Measurements from ENCODE around the gene INTS12. TPM values are rescaled to one million over a fixed set of nuclear protein-coding genes. Genes with fewer than 3 reads are reported as not detected.
"Not testable (repeated sequence)": the region's sequence is repeated elsewhere in the genome, so short reads cannot be mapped to it uniquely, and the experiment has no call there.

INTS12 gene
- polyA plus RNA-seq (2013, experiment 1 of 2) = 12.5 TPM
- polyA plus RNA-seq (2013, experiment 2 of 2) = 19.3 TPM

GRCh38 chr4:105708181-105709080, at the start of gene INTS12, which contains the start of gene GSTCD:
Gene INTS12, minus strand, starts transcription at chr4:105708689. Its CDS starts 8,684 bp downstream, at chr4:105700005.
Gene GSTCD, plus strand, starts transcription at chr4:105708784. Its CDS starts 8,830 bp downstream, at chr4:105717614.
- H3K27ac ChIP-seq (ENCODE audit: low read depth, low read length) = peak within 1 kb of the TSS; percentile 89
- under 1% methylated on average over 63 of the region's 63 CpGs for WGBS

GRCh38 chr4:105755375-105755774, 46.9 kb upstream of the INTS12 start:
- Histone ChIP-seq H3K4me1 (ENCODE audit: insufficient read depth, low read length) (no peaks in the 10 kb centered on the region), H3K27me3 (ENCODE audit: insufficient read depth, low read length) (no peaks in the 10 kb centered on the region), H3K4me3 (ENCODE audit: low read length) (no peak overlapping the region), H3K36me3 (ENCODE audit: insufficient read depth, low read length) (no peaks in the 10 kb centered on the region), H3K27ac (ENCODE audit: low read depth, low read length) (no peak overlapping the region), H3K9ac (ENCODE audit: low read depth, low read length) (no peak overlapping the region), H3K9me3 (ENCODE audit: insufficient read depth, low read depth, low read length) (no peaks in the 10 kb centered on the region)

More at GRCh38 chr4:105708181-105709080, at the start of gene INTS12, which contains the start of gene GSTCD:
- Histone ChIP-seq H3K4me3 (ENCODE audit: low read length) (peak within 1 kb of the TSS; percentile 99), H3K4me1 (ENCODE audit: insufficient read depth, low read length) (peaks cover 18% of the 10 kb centered on the region), H3K27me3 (ENCODE audit: insufficient read depth, low read length) (no peaks in the 10 kb centered on the region), H3K9ac (ENCODE audit: low read depth, low read length) (peak within 1 kb of the TSS; percentile 93), H3K36me3 (ENCODE audit: insufficient read depth, low read length) (no peaks in the 10 kb centered on the region), H3K9me3 (ENCODE audit: insufficient read depth, low read depth, low read length) (no peaks in the 10 kb centered on the region)

GRCh38 chr4:105753361-105753760, 44.9 kb upstream of the INTS12 start:
- no CpG with 5 or more reads among the region's 1 CpG for WGBS
- Histone ChIP-seq H3K9ac (ENCODE audit: low read depth, low read length) (no peak overlapping the region), H3K4me1 (ENCODE audit: insufficient read depth, low read length) (no peaks in the 10 kb centered on the region), H3K9me3 (ENCODE audit: insufficient read depth, low read depth, low read length) (no peaks in the 10 kb centered on the region), H3K27me3 (ENCODE audit: insufficient read depth, low read length) (no peaks in the 10 kb centered on the region), H3K27ac (ENCODE audit: low read depth, low read length) (no peak overlapping the region), H3K4me3 (ENCODE audit: low read length) (no peak overlapping the region), H3K36me3 (ENCODE audit: insufficient read depth, low read length) (no peaks in the 10 kb centered on the region)

GRCh38 chr4:105751718-105752299, 43.3 kb upstream of the INTS12 start:
- H3K27ac ChIP-seq (ENCODE audit: low read depth, low read length) = no peak overlapping the region
- no peak overlapping the region for H3K4me3 ChIP-seq (ENCODE audit: low read length)
- 90% methylated on average over 1 of the region's 2 CpGs for WGBS
- H3K27me3 ChIP-seq (ENCODE audit: insufficient read depth, low read length) = no peaks in the 10 kb centered on the region
- no peaks in the 10 kb centered on the region for H3K36me3 ChIP-seq (ENCODE audit: insufficient read depth, low read length)
- H3K9ac ChIP-seq (ENCODE audit: low read depth, low read length) = no peak overlapping the region
- H3K4me1 ChIP-seq (ENCODE audit: insufficient read depth, low read length) = no peaks in the 10 kb centered on the region
- H3K9me3 ChIP-seq (ENCODE audit: insufficient read depth, low read depth, low read length) = no peaks in the 10 kb centered on the region

GRCh38 chr4:105748222-105748621, 39.7 kb upstream of the INTS12 start:
- no peaks in the 10 kb centered on the region for H3K36me3 ChIP-seq (ENCODE audit: insufficient read depth, low read length)
- H3K9me3 ChIP-seq (ENCODE audit: insufficient read depth, low read depth, low read length) = no peaks in the 10 kb centered on the region
- no peak overlapping the region for H3K9ac ChIP-seq (ENCODE audit: low read depth, low read length)
- H3K4me1 ChIP-seq (ENCODE audit: insufficient read depth, low read length) = no peaks in the 10 kb centered on the region
- 100% methylated on average over 1 of the region's 3 CpGs for WGBS
- H3K27ac ChIP-seq (ENCODE audit: low read depth, low read length) = no peak overlapping the region
- no peak overlapping the region for H3K4me3 ChIP-seq (ENCODE audit: low read length)
- H3K27me3 ChIP-seq (ENCODE audit: insufficient read depth, low read length) = no peaks in the 10 kb centered on the region

GRCh38 chr4:105741548-105741947, 33.1 kb upstream of the INTS12 start:
- Histone ChIP-seq H3K27me3 (ENCODE audit: insufficient read depth, low read length) (no peaks in the 10 kb centered on the region), H3K9me3 (ENCODE audit: insufficient read depth, low read depth, low read length) (peaks cover 15% of the 10 kb centered on the region), H3K27ac (ENCODE audit: low read depth, low read length) (no peak overlapping the region), H3K9ac (ENCODE audit: low read depth, low read length) (no peak overlapping the region), H3K36me3 (ENCODE audit: insufficient read depth, low read length) (peaks cover 27% of the 10 kb centered on the region), H3K4me1 (ENCODE audit: insufficient read depth, low read length) (no peaks in the 10 kb centered on the region), H3K4me3 (ENCODE audit: low read length) (no peak overlapping the region)
- 100% methylated on average over 2 of the region's 2 CpGs for WGBS

- 95% methylated on average over 10 of the region's 10 CpGs for WGBS
- H3K9me3 ChIP-seq (ENCODE audit: insufficient read depth, low read depth, low read length) = peaks cover 32% of the 10 kb centered on the region
Measured at GRCh38 chr4:105735217-105735616, 26.7 kb upstream of the INTS12 start.

GRCh38 chr4:105729895-105730294, 21.4 kb upstream of the INTS12 start:
- WGBS = 94% methylated on average over 4 of the region's 4 CpGs
- H3K27ac ChIP-seq (ENCODE audit: low read depth, low read length); H3K27me3 ChIP-seq (ENCODE audit: insufficient read depth, low read length); H3K4me1 ChIP-seq (ENCODE audit: insufficient read depth, low read length); H3K4me3 ChIP-seq (ENCODE audit: low read length); H3K9ac ChIP-seq (ENCODE audit: low read depth, low read length): not testable (repeated sequence)
- H3K9me3 ChIP-seq (ENCODE audit: insufficient read depth, low read depth, low read length) = peaks cover 15% of the 10 kb centered on the region
- H3K36me3 ChIP-seq (ENCODE audit: insufficient read depth, low read length) = peaks cover 55% of the 10 kb centered on the region

More at GRCh38 chr4:105735217-105735616, 26.7 kb upstream of the INTS12 start:
- not testable (repeated sequence) for H3K4me1 ChIP-seq (ENCODE audit: insufficient read depth, low read length); H3K27ac ChIP-seq (ENCODE audit: low read depth, low read length); H3K4me3 ChIP-seq (ENCODE audit: low read length); H3K9ac ChIP-seq (ENCODE audit: low read depth, low read length); H3K27me3 ChIP-seq (ENCODE audit: insufficient read depth, low read length)
- H3K36me3 ChIP-seq (ENCODE audit: insufficient read depth, low read length) = peaks cover 31% of the 10 kb centered on the region

- H3K4me3 ChIP-seq (ENCODE audit: low read length) = no peak overlapping the region
- H3K9ac ChIP-seq (ENCODE audit: low read depth, low read length) = no peak overlapping the region
- no peaks in the 10 kb centered on the region for H3K27me3 ChIP-seq (ENCODE audit: insufficient read depth, low read length)
- H3K4me1 ChIP-seq (ENCODE audit: insufficient read depth, low read length) = no peaks in the 10 kb centered on the region
- WGBS = 95% methylated on average over 2 of the region's 2 CpGs
- peaks cover 15% of the 10 kb centered on the region for H3K9me3 ChIP-seq (ENCODE audit: insufficient read depth, low read depth, low read length)
- H3K36me3 ChIP-seq (ENCODE audit: insufficient read depth, low read length) = peaks cover 88% of the 10 kb centered on the region
- no peak overlapping the region for H3K27ac ChIP-seq (ENCODE audit: low read depth, low read length)
Measured at GRCh38 chr4:105725623-105726022, 17.1 kb upstream of the INTS12 start.

GRCh38 chr4:105719204-105719603, 10.7 kb upstream of the INTS12 start:
- peaks cover 60% of the 10 kb centered on the region for H3K36me3 ChIP-seq (ENCODE audit: insufficient read depth, low read length)
- H3K4me1 ChIP-seq (ENCODE audit: insufficient read depth, low read length) = no peaks in the 10 kb centered on the region
- 88% methylated on average over 2 of the region's 2 CpGs for WGBS
- H3K9ac ChIP-seq (ENCODE audit: low read depth, low read length) = no peak overlapping the region
- H3K9me3 ChIP-seq (ENCODE audit: insufficient read depth, low read depth, low read length) = no peaks in the 10 kb centered on the region
- no peak overlapping the region for H3K27ac ChIP-seq (ENCODE audit: low read depth, low read length)
- no peak overlapping the region for H3K4me3 ChIP-seq (ENCODE audit: low read length)
- H3K27me3 ChIP-seq (ENCODE audit: insufficient read depth, low read length) = no peaks in the 10 kb centered on the region

- Histone ChIP-seq H3K27ac (ENCODE audit: low read depth, low read length) (no peak overlapping the region), H3K4me1 (ENCODE audit: insufficient read depth, low read length) (peaks cover 2% of the 10 kb centered on the region; the same call in 1 of the 2 replicates), H3K9me3 (ENCODE audit: insufficient read depth, low read depth, low read length) (no peaks in the 10 kb centered on the region), H3K4me3 (ENCODE audit: low read length) (no peak overlapping the region), H3K27me3 (ENCODE audit: insufficient read depth, low read length) (no peaks in the 10 kb centered on the region), H3K36me3 (ENCODE audit: insufficient read depth, low read length) (peaks cover 31% of the 10 kb centered on the region), H3K9ac (ENCODE audit: low read depth, low read length) (no peak overlapping the region)
- WGBS = 90% methylated on average over 4 of the region's 4 CpGs
Measured at GRCh38 chr4:105715692-105716278, 7.3 kb upstream of the INTS12 start.
